ENCODE measurements around the gene CHRNA4.

- TF ChIP-seq SUZ12 (IDR thresholded peaks at IDR 0.05; ENCODE audit: extremely low read depth, insufficient read depth, insufficient read length) (no peak), YY1 (IDR thresholded peaks at IDR 0.05; ENCODE audit: insufficient read depth, insufficient read length) (no peak)
These were observed 28.5 kb downstream of the CHRNA4 start for GRCh38 chr20:63332488-63333240.

Data from NT2/D1 (cell line).